GM12878 (cell line): ENCODE measurements around the gene KCNJ12. TPM values are rescaled to one million over a fixed set of nuclear protein-coding genes. Genes with fewer than 3 reads are reported as not detected.
"Not testable (repeated sequence)": the region's sequence is repeated elsewhere in the genome, so short reads cannot be mapped to it uniquely, and the experiment has no call there.

Experiments used
- ATAC-seq: fragments of 200-7000 bp; cut with Tn5 transposase; 3 replicates; pipeline ENCODE4 v1.9.1; 2020; ENCODE audit warnings: mild to moderate bottlenecking, moderate library complexity
- BruUV-seq: library from RNA; stranded (reverse); fragments of 400-500 nt; replicated peaks from 2 replicates; lab custom pipeline; 2021; lab: Mats Ljungman, UMichigan
- CTCF ChIA-PET: fragments of 300-600 bp; sonication (Branson Sonifier 250); formaldehyde crosslinking; extraction: SDS; loops from one replicate; lab custom pipeline; 2021; ENCODE audit warnings: inconsistent platforms; lab: Yijun Ruan, JAX
- POLR2A ChIA-PET: fragments of 350-600 bp; formaldehyde crosslinking; extraction: SDS; loops from one replicate; lab custom pipeline; 2021; ENCODE audit warnings: inconsistent platforms; lab: Charles Lee
- RAD21 ChIA-PET: fragments of 300-600 bp; sonication (Branson Sonifier 250); formaldehyde crosslinking; loops from one replicate; lab custom pipeline; 2023; ENCODE audit warnings: antibody characterized with exemption; ENCODE audit not compliant: unreplicated experiment; lab: Charles Lee
- SMC1A ChIA-PET: fragments of 300-600 bp; sonication (Branson Sonifier 250); formaldehyde crosslinking; loops from one replicate; lab custom pipeline; 2023; ENCODE audit not compliant: unreplicated experiment, uncharacterized antibody; lab: Charles Lee
- DNase-seq: peaks from one replicate; pipeline ENCODE4 v3.0.0-alpha.2; 2011; ENCODE audit warnings: low read depth, low spot score
- FAIRE-seq: peaks from 3 replicates; lab custom pipeline; 2011; peaks lifted over from hg19 to GRCh38; lab: Jason Lieb, UNC
- H2AFZ ChIP-seq: 2 replicates; pipeline ENCODE4 v1.6.0; 2011; ENCODE audit warnings: low read depth, low read length, control low read depth; ENCODE audit not compliant: control insufficient read depth
- H3K27ac ChIP-seq: 2 replicates; pipeline ENCODE4 v1.5.1; 2011; ENCODE audit warnings: control low read depth; ENCODE audit not compliant: control insufficient read depth, insufficient read depth
- H3K27me3 ChIP-seq, 2 experiments: replicated peaks in 1 of 2; 2 replicates each; pipeline versions ENCODE4 v1.6.0 to v1.6.1; 2011; ENCODE audit warnings: low read length in 1 of 2; ENCODE audit not compliant: control insufficient read depth in 2 of 2, insufficient read depth in 2 of 2
- H3K36me3 ChIP-seq, 2 experiments: 2 replicates each; pipeline ENCODE4 v1.5.1; 2011; ENCODE audit warnings: low read length in 1 of 2; ENCODE audit not compliant: control insufficient read depth in 2 of 2, insufficient read depth in 2 of 2
- H3K4me1 ChIP-seq: 2 replicates; pipeline ENCODE4 v1.6.1; 2011; ENCODE audit warnings: mild to moderate bottlenecking, low read length, moderate library complexity, mixed read lengths; ENCODE audit not compliant: control insufficient read depth, insufficient read depth
- H3K4me2 ChIP-seq: 2 replicates; pipeline ENCODE4 v1.6.0; 2011; ENCODE audit warnings: control low read depth; ENCODE audit not compliant: control insufficient read depth, insufficient read depth
- H3K4me3 ChIP-seq: fragments of 200-600 bp; sonication (generic); 2 replicates; pipeline ENCODE4 v1.5.1; 2016
- H3K79me2 ChIP-seq: 2 replicates; pipeline ENCODE4 v1.6.0; 2011; ENCODE audit warnings: low read length; ENCODE audit not compliant: control insufficient read depth, insufficient read depth
- H3K9ac ChIP-seq: 2 replicates; pipeline ENCODE4 v1.8.0; 2011; ENCODE audit warnings: low read length, control low read depth, mixed read lengths; ENCODE audit not compliant: control insufficient read depth, insufficient read depth
- H3K9me3 ChIP-seq: replicated peaks from 3 replicates; pipeline ENCODE4 v1.5.1; 2011; ENCODE audit warnings: mild to moderate bottlenecking, low read length; ENCODE audit not compliant: control insufficient read depth, insufficient read depth
- H4K20me1 ChIP-seq: 2 replicates; pipeline ENCODE4 v1.6.0; 2011; ENCODE audit not compliant: control insufficient read depth, insufficient read depth
- WGBS: methylation state at CpG from one replicate; pipeline ENCODE4 v1.1.6; 2016; ENCODE audit warnings: low lambda C conversion rate; ENCODE audit not compliant: insufficient replicate concordance, insufficient coverage; ENCODE audit errors: missing lambda C conversion rate; 5-methylcytosine and 5-hydroxymethylcytosine counted together
- in situ Hi-C: fragments of 300-500 bp; cut with MboI; formaldehyde crosslinking; loops from 9 replicates; pipeline ENCODE4 v1.14.3; 2018; ENCODE audit warnings: mixed read lengths
- intact Hi-C: fragments of 100-400 bp; cut with micrococcal nuclease; formaldehyde crosslinking; loops from one replicate; pipeline ENCODE4 v1.14.2; 2022; ENCODE audit not compliant: unreplicated experiment
- polyA plus RNA-seq, 11 experiments: library from polyadenylated mRNA; depleted of rRNA in 4 of 11; unstranded in 6 of 11; stranded (reverse) in 5 of 11; fragments of >200 nt; fragmentation: Nextera tagmentation in 4 of 11; fragmentation: Illumina TruSeq in 1 of 11; extraction: Ambion mirVana in 4 of 11; extraction: Trizol in 1 of 11; gene quantifications; 1 replicate in 1 of 11; 2 replicates in 10 of 11; pipeline versions ENCODE4 v1.2.1 to v1.2.3, GENCODE V29; 2011 to 2016; ENCODE audit warnings: inconsistent platforms in 2 of 11, missing spikeins in 2 of 11, low read depth in 1 of 11
- total RNA-seq, 4 experiments: library from RNA; depleted of rRNA in 3 of 4; stranded (reverse); fragments of >200 nt in 3 of 4; fragmentation: Illumina TruSeq in 1 of 4; extraction: Trizol in 1 of 4; gene quantifications; 2 replicates each; pipeline versions ENCODE4 v1.2.1 to v1.2.3, GENCODE V29; 2013 to 2021

The KCNJ12 gene
- total and polyA plus RNA-seq, 10 of the 15 experiments (the other 5 are each of a cell fraction or from before 2014, with no cell fraction given) = 0.04 to 0.21 (median 0.09) TPM; not detected in 3

DNA sequence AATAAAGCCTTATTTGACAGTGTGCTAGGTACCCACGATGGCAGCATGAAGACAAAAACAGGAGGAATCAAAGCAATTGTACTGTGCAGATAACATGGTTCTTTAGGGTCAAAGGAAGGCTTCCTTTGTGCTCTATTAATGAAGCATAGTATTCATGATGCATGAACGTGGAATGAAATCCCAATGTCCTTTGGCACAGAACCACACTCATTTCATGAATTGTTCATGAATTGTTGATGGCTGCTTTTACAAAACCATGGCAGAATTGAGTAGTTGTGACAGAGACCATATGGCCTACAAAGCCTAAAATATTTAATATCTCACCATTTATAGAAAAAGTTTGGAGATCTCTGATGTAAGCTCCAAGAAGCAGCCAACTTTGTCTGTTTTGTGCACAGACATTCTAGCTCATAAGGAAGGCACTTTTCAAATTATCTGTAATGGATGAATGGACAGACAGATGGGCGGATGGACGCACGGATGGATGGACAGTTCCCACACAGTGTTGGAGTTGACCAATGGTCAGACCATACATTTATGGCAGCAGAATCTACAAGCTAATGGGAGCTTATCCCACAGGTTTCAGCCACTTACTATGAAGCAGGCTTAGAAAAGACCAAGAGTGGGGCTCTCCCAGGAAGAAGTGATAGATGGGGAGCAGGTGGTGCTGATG lies 52.7 kb downstream of the KCNJ12 start:
- ATAC-seq, H3K36me3 ChIP-seq, H3K4me2 ChIP-seq, H2AFZ ChIP-seq, in situ Hi-C loops, H4K20me1 ChIP-seq, CTCF ChIA-PET, H3K27ac ChIP-seq, BruUV-seq, RAD21 ChIA-PET, DNase-seq, H3K27me3 ChIP-seq, FAIRE-seq, intact Hi-C loops, H3K79me2 ChIP-seq, H3K4me3 ChIP-seq, H3K9me3 ChIP-seq, H3K9ac ChIP-seq, POLR2A ChIA-PET, H3K4me1 ChIP-seq, SMC1A ChIA-PET: not testable (repeated sequence)
- 48% methylated on average over 5 of the region's 5 CpGs for WGBS

DNA sequence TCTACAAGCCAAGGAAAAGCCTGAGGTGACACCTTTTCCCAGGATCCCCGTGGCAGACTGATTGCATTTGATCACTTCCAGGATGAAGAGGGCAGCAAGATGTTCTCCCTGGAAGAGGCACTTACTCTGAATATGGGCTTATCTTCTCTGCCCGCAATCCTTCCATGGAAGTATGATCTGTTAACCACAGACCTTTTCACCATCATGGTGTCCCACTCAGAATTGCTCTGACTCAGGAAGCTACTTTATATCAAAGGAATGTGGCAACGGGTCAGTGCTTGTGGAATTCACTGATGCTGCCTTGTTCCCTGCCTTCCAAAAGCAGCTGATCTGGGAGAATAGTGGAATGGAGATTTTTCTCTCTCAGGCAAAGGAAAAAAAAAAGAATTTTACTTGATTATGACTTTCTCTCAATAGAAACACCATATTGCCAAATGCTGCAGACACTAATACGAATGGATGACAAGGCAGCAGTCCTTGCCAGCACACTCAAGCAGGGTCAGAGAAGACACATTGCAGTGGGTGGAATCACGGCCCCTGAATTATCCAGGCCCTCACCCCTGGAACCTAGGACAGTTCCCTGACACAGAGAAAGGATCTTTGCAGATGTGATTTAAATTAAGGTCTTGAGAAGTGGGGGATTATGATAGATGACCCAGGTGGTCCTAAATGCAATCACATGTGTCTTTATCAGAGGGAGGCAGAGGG lies 53.9 kb downstream of the KCNJ12 start:
- RAD21 ChIA-PET = not testable (repeated sequence)

DNA sequence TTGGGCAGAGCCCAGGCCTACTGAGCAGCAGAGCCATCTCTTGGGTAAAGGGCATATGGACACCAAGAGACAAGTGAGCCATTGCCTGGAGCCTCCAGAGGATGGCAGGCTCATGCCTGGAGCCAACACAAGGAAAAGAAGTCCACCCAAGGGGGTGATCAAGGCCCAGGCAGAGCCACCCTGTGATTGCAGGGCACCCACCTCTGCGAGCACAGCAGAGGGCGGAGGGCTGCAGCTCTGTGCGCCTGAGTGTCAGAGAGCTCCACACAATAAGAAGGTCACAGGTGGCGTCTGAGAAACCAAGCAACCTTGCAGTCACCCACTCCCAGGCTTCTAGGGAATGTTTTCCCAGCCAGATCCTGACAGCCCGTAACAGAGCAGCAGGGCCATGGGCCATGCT lies 57.8 kb downstream of the KCNJ12 start:
- SMC1A ChIA-PET, intact Hi-C loops, H2AFZ ChIP-seq, H3K27me3 ChIP-seq, ATAC-seq, H4K20me1 ChIP-seq, H3K27ac ChIP-seq, FAIRE-seq, H3K9ac ChIP-seq, H3K9me3 ChIP-seq, H3K4me2 ChIP-seq, H3K36me3 ChIP-seq, H3K79me2 ChIP-seq, H3K4me1 ChIP-seq, POLR2A ChIA-PET, DNase-seq, BruUV-seq, RAD21 ChIA-PET, in situ Hi-C loops, CTCF ChIA-PET, H3K4me3 ChIP-seq: not testable (repeated sequence)
- WGBS = 28% methylated on average over 5 of the region's 5 CpGs

More for the DNA sequence above, 53.9 kb downstream of the KCNJ12 start:
- ATAC-seq, H3K4me3 ChIP-seq, DNase-seq, H3K36me3 ChIP-seq, H3K9ac ChIP-seq, POLR2A ChIA-PET, SMC1A ChIA-PET, H3K4me1 ChIP-seq, BruUV-seq, CTCF ChIA-PET, H3K79me2 ChIP-seq, H4K20me1 ChIP-seq, intact Hi-C loops, H2AFZ ChIP-seq, H3K9me3 ChIP-seq, in situ Hi-C loops, H3K4me2 ChIP-seq, FAIRE-seq, H3K27me3 ChIP-seq, H3K27ac ChIP-seq: not testable (repeated sequence)
- 11% methylated on average over 5 of the region's 5 CpGs for WGBS

DNA sequence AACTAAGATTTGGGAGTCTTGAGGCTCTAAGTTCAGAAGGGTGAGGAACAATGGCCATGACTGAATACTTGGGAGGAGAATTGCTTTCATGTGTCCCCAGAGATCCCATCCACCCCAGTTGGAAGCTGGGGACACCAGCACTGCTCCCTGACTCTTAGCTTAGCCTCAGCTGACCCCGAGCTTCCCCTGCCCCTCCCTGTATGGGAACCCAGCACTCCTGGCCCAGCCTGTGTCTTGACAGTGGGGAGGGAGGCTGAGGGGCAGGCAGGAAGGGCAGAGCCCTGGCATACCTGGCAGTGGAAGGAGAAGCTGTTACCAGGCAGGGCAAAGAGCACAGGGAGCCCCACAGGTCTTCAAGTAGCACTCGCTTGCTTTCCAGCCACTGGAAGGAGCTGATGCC lies 58.8 kb downstream of the KCNJ12 start:
- CTCF ChIA-PET = interaction anchor here (0.6 kb wide), 1 partner anchor 239 kb away, joined by 4 read pairs; no protein-coding TSS in a partner anchor
- in situ Hi-C loops, H3K4me2 ChIP-seq, intact Hi-C loops, DNase-seq, H3K27me3 ChIP-seq, H3K4me3 ChIP-seq, H3K9me3 ChIP-seq, H3K36me3 ChIP-seq, POLR2A ChIA-PET, H3K27ac ChIP-seq, H2AFZ ChIP-seq, BruUV-seq, H3K4me1 ChIP-seq, ATAC-seq, SMC1A ChIA-PET, H3K79me2 ChIP-seq, H3K9ac ChIP-seq, RAD21 ChIA-PET, H4K20me1 ChIP-seq, FAIRE-seq: not testable (repeated sequence)
- 0% methylated on average over 2 of the region's 2 CpGs for WGBS
